DND-41 (cell line): Measurements from ENCODE around the gene RIT2.

Experiments used
- EZH2 ChIP-seq: IDR thresholded peaks from 3 replicates; pipeline ENCODE4 v1.6.1; 2012; ENCODE audit warnings: borderline replicate concordance, low read depth, mild to moderate bottlenecking, moderate library complexity, low read length, inconsistent platforms; ENCODE audit not compliant: severe bottlenecking
- TF ChIP-seq, protein P1 (sequence below): IDR thresholded peaks from 2 replicates; pipeline ENCODE4 v1.5.1; 2012; ENCODE audit warnings: borderline replicate concordance, low read length, moderate library complexity, mild to moderate bottlenecking; ENCODE audit not compliant: poor library complexity, severe bottlenecking; ENCODE audit errors: extremely low read depth

DNA sequence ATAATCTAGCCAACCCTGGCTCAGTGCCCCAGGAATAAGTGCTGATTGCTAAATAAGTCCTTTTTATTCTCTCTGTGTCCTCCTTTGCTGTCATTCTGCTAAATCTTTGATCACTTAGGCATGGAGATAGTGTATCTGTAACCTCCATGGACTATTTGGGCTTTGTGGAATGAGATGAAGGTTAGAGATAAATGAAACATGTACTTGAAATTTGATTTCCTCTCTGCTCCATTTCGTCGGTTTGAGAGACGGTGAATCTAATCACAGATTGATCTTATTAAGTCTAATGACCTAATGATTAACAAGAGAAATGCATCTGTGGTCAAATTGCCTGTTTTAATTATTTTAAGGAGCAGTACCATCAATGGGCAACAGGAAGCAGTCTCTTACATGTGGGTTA, 159.2 kb downstream of the RIT2 start:
- TF ChIP-seq, protein P1, sequence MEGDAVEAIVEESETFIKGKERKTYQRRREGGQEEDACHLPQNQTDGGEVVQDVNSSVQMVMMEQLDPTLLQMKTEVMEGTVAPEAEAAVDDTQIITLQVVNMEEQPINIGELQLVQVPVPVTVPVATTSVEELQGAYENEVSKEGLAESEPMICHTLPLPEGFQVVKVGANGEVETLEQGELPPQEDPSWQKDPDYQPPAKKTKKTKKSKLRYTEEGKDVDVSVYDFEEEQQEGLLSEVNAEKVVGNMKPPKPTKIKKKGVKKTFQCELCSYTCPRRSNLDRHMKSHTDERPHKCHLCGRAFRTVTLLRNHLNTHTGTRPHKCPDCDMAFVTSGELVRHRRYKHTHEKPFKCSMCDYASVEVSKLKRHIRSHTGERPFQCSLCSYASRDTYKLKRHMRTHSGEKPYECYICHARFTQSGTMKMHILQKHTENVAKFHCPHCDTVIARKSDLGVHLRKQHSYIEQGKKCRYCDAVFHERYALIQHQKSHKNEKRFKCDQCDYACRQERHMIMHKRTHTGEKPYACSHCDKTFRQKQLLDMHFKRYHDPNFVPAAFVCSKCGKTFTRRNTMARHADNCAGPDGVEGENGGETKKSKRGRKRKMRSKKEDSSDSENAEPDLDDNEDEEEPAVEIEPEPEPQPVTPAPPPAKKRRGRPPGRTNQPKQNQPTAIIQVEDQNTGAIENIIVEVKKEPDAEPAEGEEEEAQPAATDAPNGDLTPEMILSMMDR: no peak
- no peak for TF ChIP-seq EZH2
